ENCODE results near the gene FILIP1.
A peak's percentile ranks its signal among the peaks of the same experiment; 100 is the strongest.

Gene FILIP1

DNA sequence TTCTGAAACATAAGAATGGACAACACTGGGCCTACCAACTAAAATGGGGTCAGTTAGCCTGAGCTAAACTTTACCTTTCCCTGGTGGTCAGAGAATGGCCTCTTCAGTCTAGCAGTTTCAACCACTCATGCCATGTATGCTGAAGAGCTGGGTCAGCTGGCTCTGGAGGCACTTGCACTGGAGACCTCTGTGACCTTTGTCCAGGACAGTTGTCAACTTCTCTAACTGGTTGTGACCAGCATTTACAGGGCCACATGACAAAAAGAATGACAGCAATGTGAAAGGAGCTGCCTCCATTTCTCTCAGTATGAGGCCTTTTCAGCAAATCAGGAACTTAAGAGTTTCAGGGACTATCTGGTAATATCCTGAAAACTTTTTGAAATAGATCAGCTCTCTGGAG, 149.1 kb downstream of the FILIP1 start:
- Histone ChIP-seq H3K14ac (ENCODE audit: low read length in 2 of 2) (no peak overlapping the region), H3K4ac (ENCODE audit: low read depth in 1 of 2, low read length in 2 of 2) (no peak overlapping the region), H3K27me3 (ENCODE audit: control insufficient read depth in 1 of 2, insufficient read depth in 1 of 2, low read length in 2 of 2) (no peaks in the 10 kb centered on the region), H3K18ac (ENCODE audit: low read depth in 1 of 2, low read length in 2 of 2) (no peak overlapping the region), H2BK12ac (ENCODE audit: low read length in 2 of 2) (no peak overlapping the region), H2BK15ac (ENCODE audit: low read depth, poor library complexity, severe bottlenecking) (no peak overlapping the region), H2BK120ac (ENCODE audit: low read depth, low read length) (no peak overlapping the region), H4K8ac (ENCODE audit: low read length) (no peak overlapping the region), H3K36me3 (ENCODE audit: control insufficient read depth in 1 of 2, insufficient read depth in 2 of 2, low read depth in 1 of 2, low read length in 2 of 2) (no peaks in the 10 kb centered on the region), H3K27ac (ENCODE audit: low read length, poor library complexity, severe bottlenecking) (no peak overlapping the region), H2AFZ (ENCODE audit: low read depth, low read length) (peak overlapping the region; percentile 31), H3K4me3 (ENCODE audit: insufficient read depth in 1 of 2, low read depth in 1 of 2, low read length in 2 of 2) (no peak overlapping the region), H3K9ac (ENCODE audit: low read length) (no peak overlapping the region), H2AK5ac (ENCODE audit: low read length, severe bottlenecking) (no peak overlapping the region), H3K9me3 (ENCODE audit: control insufficient read depth, low read length) (no peaks in the 10 kb centered on the region), H3K4me2 (ENCODE audit: low read length, poor library complexity, severe bottlenecking) (no peak overlapping the region), H3K79me1 (replicated peaks; ENCODE audit: low read length, poor library complexity, severe bottlenecking) (peaks cover 2% of the 10 kb centered on the region), H4K91ac (ENCODE audit: low read length) (no peak overlapping the region), H2BK5ac (ENCODE audit: low read depth, low read length, poor library complexity, severe bottlenecking) (no peak overlapping the region), H3K23ac (ENCODE audit: low read length in 2 of 2) (no peak overlapping the region), H3K4me1 (ENCODE audit: control insufficient read depth, insufficient read depth, low read depth, low read length) (peaks cover 2% of the 10 kb centered on the region)
- DNase-seq = no peak

DNA sequence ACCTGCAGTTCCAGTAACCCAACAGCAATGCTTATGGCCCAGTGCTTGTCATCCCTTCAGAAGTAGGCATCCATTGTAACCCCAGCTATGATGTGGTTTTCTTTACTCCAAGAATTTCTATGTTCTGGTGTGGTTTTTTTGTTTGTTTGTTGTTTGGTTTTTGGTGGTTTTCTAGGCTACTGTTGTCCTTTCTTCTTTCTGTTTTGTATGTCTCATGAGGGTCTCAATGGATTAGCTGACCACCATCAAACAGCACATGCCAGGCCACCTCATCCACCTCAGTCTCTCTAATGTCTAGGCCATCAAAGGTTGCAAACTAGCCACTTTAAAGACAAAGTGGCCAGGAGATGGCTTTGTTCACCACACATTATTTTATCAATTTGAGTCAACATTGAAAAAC, 149.6 kb downstream of the FILIP1 start:
- Histone ChIP-seq H3K18ac (ENCODE audit: low read depth in 1 of 2, low read length in 2 of 2) (no peak overlapping the region), H3K9ac (ENCODE audit: low read length) (no peak overlapping the region), H2AFZ (ENCODE audit: low read depth, low read length) (no peak overlapping the region), H3K27me3 (ENCODE audit: control insufficient read depth in 1 of 2, insufficient read depth in 1 of 2, low read length in 2 of 2) (no peaks in the 10 kb centered on the region), H2BK120ac (ENCODE audit: low read depth, low read length) (no peak overlapping the region), H3K79me1 (replicated peaks; ENCODE audit: low read length, poor library complexity, severe bottlenecking) (peaks cover 2% of the 10 kb centered on the region), H2BK15ac (ENCODE audit: low read depth, poor library complexity, severe bottlenecking) (no peak overlapping the region), H3K9me3 (ENCODE audit: control insufficient read depth, low read length) (no peaks in the 10 kb centered on the region), H3K36me3 (ENCODE audit: control insufficient read depth in 1 of 2, insufficient read depth in 2 of 2, low read depth in 1 of 2, low read length in 2 of 2) (no peaks in the 10 kb centered on the region), H3K4me2 (ENCODE audit: low read length, poor library complexity, severe bottlenecking) (no peak overlapping the region), H3K14ac (ENCODE audit: low read length in 2 of 2) (no peak overlapping the region), H3K4me3 (ENCODE audit: insufficient read depth in 1 of 2, low read depth in 1 of 2, low read length in 2 of 2) (no peak overlapping the region), H2BK5ac (ENCODE audit: low read depth, low read length, poor library complexity, severe bottlenecking) (no peak overlapping the region), H3K27ac (ENCODE audit: low read length, poor library complexity, severe bottlenecking) (no peak overlapping the region), H2AK5ac (ENCODE audit: low read length, severe bottlenecking) (no peak overlapping the region), H4K91ac (ENCODE audit: low read length) (no peak overlapping the region), H4K8ac (ENCODE audit: low read length) (no peak overlapping the region), H3K4me1 (ENCODE audit: control insufficient read depth, insufficient read depth, low read depth, low read length) (peaks cover 2% of the 10 kb centered on the region), H3K4ac (ENCODE audit: low read depth in 1 of 2, low read length in 2 of 2) (no peak overlapping the region), H3K23ac (ENCODE audit: low read length in 2 of 2) (no peak overlapping the region), H2BK12ac (ENCODE audit: low read length in 2 of 2) (no peak overlapping the region)
- DNase-seq = no peak

DNA sequence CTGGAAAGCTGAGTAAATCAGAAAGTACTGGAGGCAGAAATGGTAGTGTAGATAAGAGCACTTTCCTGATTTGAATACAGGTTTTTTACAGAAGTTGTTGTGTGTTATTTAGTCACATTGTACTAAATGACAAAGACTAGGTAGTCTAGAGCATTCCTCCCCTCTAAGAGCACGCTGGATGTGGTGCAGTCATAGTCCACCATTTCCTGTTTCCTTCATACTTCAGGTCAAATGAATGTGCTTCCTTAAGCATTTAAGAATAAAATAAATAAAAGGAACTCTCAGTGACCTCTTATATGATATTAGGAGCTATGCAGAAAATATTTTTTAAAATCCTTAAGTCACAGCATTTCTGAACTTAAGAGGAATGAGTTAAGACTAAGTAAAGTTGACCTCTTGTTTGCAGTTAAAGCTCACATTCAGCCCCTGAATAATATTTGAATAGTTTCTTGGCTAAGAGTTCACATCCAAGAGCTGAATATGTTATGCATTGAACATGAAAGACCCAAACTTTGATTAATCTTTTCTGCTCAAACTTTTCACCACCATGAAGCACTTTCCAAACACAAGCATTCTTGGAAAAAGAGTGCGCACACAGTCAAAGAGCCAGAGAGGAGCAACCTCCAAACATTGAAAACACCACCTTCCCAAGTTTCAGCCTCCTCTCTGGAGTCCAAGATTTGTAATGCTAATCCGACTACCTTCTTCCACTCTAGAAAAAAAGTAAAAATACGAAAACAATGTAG, 155.6 kb downstream of the FILIP1 start:
- WGBS = 0% methylated on average over 1 of the region's 4 CpGs
- Histone ChIP-seq H4K91ac (ENCODE audit: low read length) (no peak overlapping the region), H3K79me1 (replicated peaks; ENCODE audit: low read length, poor library complexity, severe bottlenecking) (no peaks in the 10 kb centered on the region)

DNA sequence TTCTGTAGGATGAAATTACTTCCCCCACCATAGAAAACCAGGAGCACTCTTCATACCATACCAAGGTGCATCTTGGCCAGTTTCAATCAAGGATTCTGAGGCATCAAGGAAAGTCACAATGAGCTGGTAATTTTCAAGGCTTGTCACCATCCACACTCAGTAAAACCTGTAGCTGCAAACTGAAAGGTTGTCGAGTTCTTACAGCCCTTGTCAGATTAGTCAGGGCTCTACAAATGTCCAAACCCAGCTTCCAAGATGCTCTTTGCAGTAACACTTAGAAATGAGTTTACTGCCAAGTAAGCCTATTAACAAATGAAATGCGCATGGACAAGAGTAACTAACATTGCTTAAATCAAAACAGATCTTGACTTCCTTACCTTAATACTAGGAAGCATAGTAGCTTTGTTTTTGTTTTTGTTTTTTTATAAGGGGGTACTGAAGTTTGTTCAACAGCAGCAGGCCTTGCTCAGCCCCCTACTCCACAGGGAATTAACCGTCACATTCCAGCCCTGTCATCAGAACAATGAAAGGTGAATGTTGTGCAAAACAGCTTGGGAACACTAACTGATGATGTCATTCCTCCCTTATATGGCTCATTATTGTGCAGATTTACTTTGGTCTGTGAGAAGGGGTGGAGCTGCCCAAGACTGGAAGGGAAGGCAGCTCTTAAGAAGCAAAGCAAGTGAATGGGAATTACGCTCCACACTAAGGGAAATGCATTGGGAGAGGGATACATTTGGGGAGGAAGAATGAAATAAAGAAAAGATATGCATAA, 159.1 kb downstream of the FILIP1 start:
- no peak overlapping the region for H2BK5ac ChIP-seq (ENCODE audit: low read depth, low read length, poor library complexity, severe bottlenecking)
- no peak overlapping the region for H2BK15ac ChIP-seq (ENCODE audit: low read depth, poor library complexity, severe bottlenecking)
- DNase-seq = peak; percentile 75
- no peak overlapping the region for H2BK120ac ChIP-seq (ENCODE audit: low read depth, low read length)
- no peaks in the 10 kb centered on the region for H3K27me3 ChIP-seq (ENCODE audit: control insufficient read depth in 1 of 2, insufficient read depth in 1 of 2, low read length in 2 of 2)
- no peak overlapping the region for H2AK5ac ChIP-seq (ENCODE audit: low read length, severe bottlenecking)
- no peak overlapping the region for H3K23ac ChIP-seq (ENCODE audit: low read length in 2 of 2)
- no peak overlapping the region for H3K4ac ChIP-seq (ENCODE audit: low read depth in 1 of 2, low read length in 2 of 2)
- peak overlapping the region in 1 of 2 experiments; percentile 58 for H3K4me3 ChIP-seq (ENCODE audit: insufficient read depth in 1 of 2, low read depth in 1 of 2, low read length in 2 of 2)
- peak overlapping the region; percentile 50 for H3K9ac ChIP-seq (ENCODE audit: low read length)
- no peaks in the 10 kb centered on the region for H3K79me1 ChIP-seq (replicated peaks; ENCODE audit: low read length, poor library complexity, severe bottlenecking)
- no peak overlapping the region for H3K27ac ChIP-seq (ENCODE audit: low read length, poor library complexity, severe bottlenecking)
- H3K18ac ChIP-seq (ENCODE audit: low read depth in 1 of 2, low read length in 2 of 2) = no peak overlapping the region
- H2BK12ac ChIP-seq (ENCODE audit: low read length in 2 of 2) = no peak overlapping the region
- H3K4me1 ChIP-seq (ENCODE audit: control insufficient read depth, insufficient read depth, low read depth, low read length) = no peaks in the 10 kb centered on the region
- H3K14ac ChIP-seq (ENCODE audit: low read length in 2 of 2) = no peak overlapping the region
- no peak overlapping the region for H4K91ac ChIP-seq (ENCODE audit: low read length)
- H2AFZ ChIP-seq (ENCODE audit: low read depth, low read length) = no peak overlapping the region
- no peak overlapping the region for H4K8ac ChIP-seq (ENCODE audit: low read length)
- H3K9me3 ChIP-seq (ENCODE audit: control insufficient read depth, low read length) = no peaks in the 10 kb centered on the region
- no peak overlapping the region for H3K4me2 ChIP-seq (ENCODE audit: low read length, poor library complexity, severe bottlenecking)
- H3K36me3 ChIP-seq (ENCODE audit: control insufficient read depth in 1 of 2, insufficient read depth in 2 of 2, low read depth in 1 of 2, low read length in 2 of 2) = no peaks in the 10 kb centered on the region
- WGBS = 17% methylated on average over 1 of the region's 4 CpGs

More for the DNA sequence above, 155.6 kb downstream of the FILIP1 start:
- no peak overlapping the region for H3K4me2 ChIP-seq (ENCODE audit: low read length, poor library complexity, severe bottlenecking)
- H2AFZ ChIP-seq (ENCODE audit: low read depth, low read length) = no peak overlapping the region
- no peak overlapping the region for H4K8ac ChIP-seq (ENCODE audit: low read length)
- H3K36me3 ChIP-seq (ENCODE audit: control insufficient read depth in 1 of 2, insufficient read depth in 2 of 2, low read depth in 1 of 2, low read length in 2 of 2) = no peaks in the 10 kb centered on the region
- H2BK5ac ChIP-seq (ENCODE audit: low read depth, low read length, poor library complexity, severe bottlenecking) = no peak overlapping the region
- no peaks in the 10 kb centered on the region for H3K27me3 ChIP-seq (ENCODE audit: control insufficient read depth in 1 of 2, insufficient read depth in 1 of 2, low read length in 2 of 2)
- no peak overlapping the region for H2BK15ac ChIP-seq (ENCODE audit: low read depth, poor library complexity, severe bottlenecking)
- no peak overlapping the region for H3K27ac ChIP-seq (ENCODE audit: low read length, poor library complexity, severe bottlenecking)
- no peak overlapping the region for H3K9ac ChIP-seq (ENCODE audit: low read length)
- H3K23ac ChIP-seq (ENCODE audit: low read length in 2 of 2) = no peak overlapping the region
- H2AK5ac ChIP-seq (ENCODE audit: low read length, severe bottlenecking) = no peak overlapping the region
- H2BK120ac ChIP-seq (ENCODE audit: low read depth, low read length) = no peak overlapping the region
- H3K4me3 ChIP-seq (ENCODE audit: insufficient read depth in 1 of 2, low read depth in 1 of 2, low read length in 2 of 2) = no peak overlapping the region
- no peak overlapping the region for H3K18ac ChIP-seq (ENCODE audit: low read depth in 1 of 2, low read length in 2 of 2)
- H3K4ac ChIP-seq (ENCODE audit: low read depth in 1 of 2, low read length in 2 of 2) = no peak overlapping the region
- no peak for DNase-seq
- no peak overlapping the region for H3K14ac ChIP-seq (ENCODE audit: low read length in 2 of 2)
- H3K9me3 ChIP-seq (ENCODE audit: control insufficient read depth, low read length) = no peaks in the 10 kb centered on the region
- H2BK12ac ChIP-seq (ENCODE audit: low read length in 2 of 2) = no peak overlapping the region
- H3K4me1 ChIP-seq (ENCODE audit: control insufficient read depth, insufficient read depth, low read depth, low read length) = no peaks in the 10 kb centered on the region

Data from mesenchymal stem cell (in vitro differentiated cells and primary cell).